HG02870 (cell line): Measurements from ENCODE around the gene KNCN.

ENCODE experiments used
- ATAC-seq: cut with Tn5 transposase; IDR thresholded peaks from one replicate; pipeline ENCODE4 v1.9.1; 2021; ENCODE audit warnings: mild to moderate bottlenecking, moderate library complexity; ENCODE audit not compliant: unreplicated experiment

KNCN gene

DNA sequence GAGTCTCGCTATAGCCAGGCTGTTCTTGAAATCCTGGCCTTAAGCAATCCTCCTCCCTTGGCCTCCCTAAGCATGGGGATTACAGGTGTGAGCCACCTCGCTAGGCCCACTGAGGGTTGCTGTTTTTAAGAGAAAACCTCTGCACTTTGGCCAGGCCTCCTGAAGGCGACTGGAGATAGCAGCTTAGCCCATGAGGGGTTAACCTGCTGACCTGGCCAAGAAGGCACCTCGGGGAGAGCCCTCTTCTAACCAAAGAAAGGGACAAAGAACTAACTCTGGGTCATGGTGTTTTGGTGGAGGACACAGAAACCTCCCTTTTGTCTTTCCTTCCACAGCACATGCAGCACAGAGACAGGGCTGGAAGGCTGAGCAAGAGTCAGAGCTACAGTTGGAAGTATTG lies 17.7 kb upstream of the KNCN start:
- ATAC-seq = no peak

DNA sequence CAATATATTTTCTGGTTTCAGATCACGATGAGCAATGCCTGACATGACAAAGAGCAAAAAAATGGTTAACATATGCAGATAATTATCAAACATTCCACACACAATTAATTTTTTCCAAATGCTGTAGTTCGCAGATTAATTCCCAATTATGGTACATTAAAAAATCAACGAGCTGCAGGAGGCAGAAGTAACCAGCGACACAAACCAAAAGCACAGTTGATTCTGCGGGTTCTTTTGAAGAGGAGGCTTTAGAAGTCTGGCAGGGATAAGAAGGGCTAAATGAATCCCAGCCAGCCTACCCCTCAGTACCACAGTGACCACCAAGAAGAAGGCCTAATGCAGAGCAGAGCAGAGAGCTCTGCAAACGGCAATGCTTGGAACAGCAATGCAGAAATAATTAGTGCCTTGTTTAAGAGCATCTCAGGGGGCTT lies 17.0 kb upstream of the KNCN start:
- no peak for ATAC-seq

DNA sequence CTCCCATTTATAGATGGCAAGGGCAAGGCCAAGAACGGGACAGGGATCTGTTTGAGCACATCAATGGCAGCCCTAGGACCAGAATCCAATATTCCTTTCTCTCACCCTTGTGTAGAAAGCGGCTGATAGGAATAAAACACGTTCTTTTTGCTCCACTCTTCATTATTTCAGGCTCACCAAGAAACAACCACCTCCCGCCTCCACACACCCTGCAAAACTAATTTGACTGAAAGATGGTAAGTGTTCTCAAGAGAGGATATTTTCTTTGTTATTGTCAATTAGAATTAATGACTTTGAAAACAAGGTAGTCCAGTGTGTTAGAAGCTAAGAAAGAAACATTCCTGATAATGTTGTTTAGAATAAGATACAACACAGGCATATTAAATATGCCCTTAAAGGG lies 11.9 kb upstream of the KNCN start:
- ATAC-seq = no peak

DNA sequence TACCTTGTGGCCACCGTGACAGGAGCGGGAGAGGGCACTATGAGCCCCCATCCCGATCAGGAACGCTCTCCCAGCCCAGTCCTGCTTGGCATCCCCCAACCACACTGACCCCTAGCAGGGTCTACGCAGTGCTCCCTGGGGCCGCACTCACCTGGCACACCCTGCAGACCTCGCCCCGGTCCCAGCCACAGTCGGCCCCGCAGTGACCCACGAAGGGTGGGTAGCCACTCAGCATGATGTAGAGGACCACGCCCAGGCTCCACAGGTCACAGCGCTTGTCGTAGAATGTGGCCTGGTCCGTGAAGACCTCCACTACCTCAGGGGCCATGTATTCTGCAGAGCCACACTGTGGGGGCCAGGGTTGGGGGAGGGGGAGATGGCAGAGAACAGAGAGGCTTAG lies 11.1 kb upstream of the KNCN start:
- ATAC-seq = no peak

DNA sequence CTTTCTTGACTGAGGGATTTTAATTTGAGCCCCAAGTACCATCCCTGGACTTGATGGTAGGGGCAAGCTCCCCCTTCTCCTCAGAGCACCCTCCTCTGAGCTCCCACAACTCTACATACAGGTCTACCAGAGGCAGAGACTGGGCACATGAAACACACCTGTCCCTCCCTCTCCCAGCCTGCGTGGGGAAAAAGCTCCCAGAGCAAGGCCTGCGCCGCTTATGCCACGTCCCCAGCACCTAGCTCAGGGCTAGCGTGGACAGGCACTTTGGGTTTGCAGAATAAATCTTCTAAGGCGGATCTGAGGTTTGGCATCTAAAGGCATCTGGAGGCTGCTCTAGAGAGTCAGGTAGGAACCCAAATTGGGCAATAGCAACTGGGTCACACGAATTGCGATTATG lies 7.5 kb upstream of the KNCN start:
- no peak for ATAC-seq

DNA sequence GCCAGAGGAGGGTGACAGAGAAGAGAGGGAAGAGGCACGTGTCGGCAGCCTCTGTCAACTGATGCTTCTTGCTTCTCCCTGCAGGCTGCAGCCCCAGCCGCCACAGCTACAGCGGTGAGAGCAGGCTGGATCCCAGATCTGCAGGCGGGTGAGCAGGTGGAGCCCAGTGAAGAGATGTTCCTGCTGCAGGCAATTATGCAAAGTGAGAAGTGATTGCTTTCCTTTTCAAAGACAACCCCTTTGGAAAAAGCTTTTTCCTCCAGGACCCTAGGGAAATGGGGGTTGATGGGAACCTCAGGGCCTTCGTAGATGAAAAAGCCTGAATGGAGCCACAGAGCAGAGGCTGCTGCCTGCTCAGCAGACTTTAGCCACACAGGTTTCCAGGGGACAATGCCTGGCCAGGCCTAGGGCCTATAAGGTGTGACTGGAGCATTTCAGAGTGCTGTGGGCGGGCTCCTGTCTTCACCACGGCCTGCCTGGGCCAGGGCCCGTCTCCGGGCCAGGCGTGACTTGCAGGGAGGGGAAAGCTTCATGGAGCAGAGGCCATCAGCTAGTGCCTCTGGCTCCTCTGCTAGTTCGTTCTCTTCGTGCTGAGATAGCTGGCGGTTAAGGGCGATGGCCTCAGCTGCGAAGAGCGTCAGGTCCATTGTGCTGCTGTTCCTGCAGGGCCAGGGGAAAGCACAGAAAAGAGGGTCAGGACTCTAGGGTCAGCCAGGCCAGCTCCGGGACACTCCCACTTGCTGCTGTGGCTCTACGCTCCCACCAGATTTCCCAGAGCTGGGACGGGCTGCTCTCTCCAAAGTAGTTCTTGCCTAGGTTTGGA lies 6.9 kb upstream of the KNCN start:
- no peak for ATAC-seq

DNA sequence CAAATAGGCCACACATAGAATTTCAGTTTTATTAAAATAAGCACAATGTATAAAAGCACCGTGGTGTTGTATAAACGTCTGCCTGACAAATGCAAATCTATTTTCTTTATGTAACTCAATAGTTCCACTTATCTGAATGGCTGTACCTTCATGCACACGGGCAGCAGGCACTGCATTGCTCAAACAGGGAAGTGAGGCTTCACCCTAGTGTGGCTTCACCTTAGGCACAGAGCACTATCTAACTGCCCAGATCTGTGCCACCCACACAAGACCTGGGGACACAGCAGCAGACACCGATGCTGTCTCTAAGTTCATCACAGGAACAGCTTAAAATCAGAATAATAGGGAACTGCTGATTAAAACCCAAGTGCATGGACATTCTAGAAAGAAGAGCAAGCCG lies 6.0 kb upstream of the KNCN start:
- ATAC-seq = no peak

DNA sequence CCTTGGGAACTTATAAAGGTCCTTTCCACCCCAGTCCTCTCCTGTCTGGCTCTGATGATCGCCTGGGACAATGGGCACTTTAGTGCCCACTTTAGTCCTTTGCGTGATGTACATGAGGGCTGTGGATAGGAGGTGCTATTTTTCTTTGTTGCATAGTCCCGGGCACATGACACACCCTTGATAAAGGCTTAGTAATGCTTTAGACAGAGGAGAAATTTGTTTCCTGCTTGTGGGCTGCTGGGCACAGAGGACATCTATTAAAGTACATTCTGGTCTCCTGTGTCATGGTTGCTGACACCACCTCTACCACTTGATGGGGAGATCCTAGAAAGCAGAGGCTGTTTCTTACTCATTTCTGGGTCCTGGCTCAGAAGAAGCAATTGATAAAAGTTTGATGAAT lies 5.4 kb upstream of the KNCN start:
- ATAC-seq = no peak

DNA sequence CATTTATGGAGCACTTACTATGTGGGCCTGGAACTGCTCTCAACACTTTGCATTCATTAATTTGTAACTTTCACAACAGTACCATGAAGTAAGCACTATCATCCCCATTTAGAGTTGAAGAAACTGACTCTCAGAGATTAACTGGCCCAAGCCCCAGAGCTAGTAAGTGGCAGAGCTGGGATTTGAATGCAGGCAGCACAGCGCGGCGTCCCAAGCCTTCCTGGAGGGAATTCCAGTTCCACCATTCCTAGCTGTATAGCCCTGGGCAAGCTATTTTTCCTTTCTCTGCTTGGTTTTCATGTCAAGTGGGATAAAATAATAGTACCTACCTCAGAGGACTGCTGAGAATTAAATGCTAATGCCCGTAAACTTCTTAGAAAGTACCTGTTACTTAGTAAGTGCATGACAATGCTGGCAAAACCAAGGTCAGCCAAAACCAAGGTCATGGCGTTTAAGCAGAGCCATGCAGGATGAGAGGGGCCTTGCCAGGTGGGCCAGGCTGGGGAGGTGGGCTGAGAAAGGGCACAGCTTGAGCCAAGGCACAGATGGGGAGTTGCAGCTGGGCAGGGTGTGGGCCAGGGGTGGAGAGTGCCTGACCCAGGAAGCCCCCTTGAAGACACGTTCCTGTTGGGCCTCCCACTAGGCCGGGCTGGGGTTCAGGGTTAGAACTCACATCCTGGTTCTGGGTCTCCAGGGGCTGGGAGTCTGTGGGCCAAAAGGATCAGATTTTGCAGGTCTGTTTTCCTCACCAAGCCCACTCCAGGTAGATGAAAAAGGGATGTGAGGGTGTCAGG lies 4.6 kb upstream of the KNCN start:
- ATAC-seq = no peak

DNA sequence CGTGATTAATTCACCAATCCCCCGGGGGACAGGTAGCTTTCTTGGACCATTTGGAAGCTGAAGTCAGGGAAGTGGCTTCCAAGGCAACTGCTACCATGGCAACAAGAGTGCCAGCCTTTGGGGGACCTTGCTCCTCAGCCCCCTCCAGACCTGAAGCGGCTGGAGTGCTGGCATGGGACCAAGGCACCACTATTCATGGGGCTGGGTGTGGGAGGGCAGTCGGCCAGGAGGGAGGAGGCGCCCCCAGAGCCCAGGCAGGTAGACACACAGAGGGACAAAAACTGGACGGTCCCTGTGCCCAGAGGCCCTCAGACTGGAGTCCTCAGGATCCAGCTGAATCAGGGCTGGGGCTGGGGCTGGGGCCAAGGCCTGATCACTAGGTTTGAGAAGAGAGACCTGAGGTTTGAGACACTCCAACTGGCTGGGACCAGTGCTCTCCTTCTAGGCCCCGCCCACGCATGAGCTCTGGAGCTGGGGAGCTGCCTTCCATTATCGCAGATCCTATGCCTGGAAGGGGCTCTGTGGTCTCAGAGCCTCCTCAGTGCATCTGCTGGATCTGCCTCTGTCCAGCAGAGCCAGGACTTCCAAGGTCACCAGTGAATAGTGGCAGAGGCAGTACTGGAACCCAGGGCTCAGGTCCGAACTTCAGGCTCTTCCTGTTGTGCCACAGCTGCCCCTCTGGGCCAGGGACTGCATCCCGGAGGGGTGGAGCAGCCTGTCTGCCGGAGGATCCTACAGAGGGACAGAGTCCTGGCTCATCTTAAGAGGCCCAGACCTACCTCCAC lies 3.3 kb upstream of the KNCN start:
- no peak for ATAC-seq

DNA sequence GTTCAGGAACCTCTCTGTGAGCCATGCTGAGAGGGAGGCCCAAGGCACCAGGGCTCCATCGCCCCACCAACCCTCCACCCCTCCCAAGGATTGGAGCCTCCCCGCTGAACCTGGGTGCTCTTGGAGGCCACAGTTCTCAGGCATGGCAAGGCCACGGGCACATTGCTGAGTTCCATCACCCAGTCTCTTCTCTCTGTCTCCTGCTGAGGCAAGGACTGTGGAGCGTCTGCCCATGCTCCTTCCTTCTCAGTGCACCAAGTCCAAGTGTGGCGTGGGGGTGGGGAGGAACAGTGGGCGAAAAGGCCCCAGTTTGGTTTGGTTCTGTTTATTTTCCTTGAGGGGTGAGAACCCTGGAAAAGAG lies 2.8 kb upstream of the KNCN start:
- ATAC-seq = no peak

DNA sequence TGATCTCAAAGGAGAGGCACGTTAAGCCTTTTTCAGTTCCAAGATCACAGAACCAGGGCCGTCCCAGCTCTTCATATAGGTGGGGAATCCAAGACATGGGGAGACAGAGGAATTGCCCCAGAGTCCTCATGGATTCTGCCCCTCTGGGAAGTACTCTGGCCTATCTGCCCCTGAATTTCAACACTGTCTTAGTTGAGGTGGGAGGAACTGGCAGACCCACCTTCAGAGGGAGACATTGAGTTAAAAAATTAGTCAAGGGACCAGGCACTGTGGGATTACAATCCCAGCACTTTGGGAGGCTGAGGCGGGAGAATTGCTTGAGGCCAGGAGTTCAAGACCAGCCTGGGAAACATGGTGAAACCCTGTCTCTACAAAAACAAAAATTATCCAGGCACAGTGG lies 2.1 kb upstream of the KNCN start:
- no peak for ATAC-seq

DNA sequence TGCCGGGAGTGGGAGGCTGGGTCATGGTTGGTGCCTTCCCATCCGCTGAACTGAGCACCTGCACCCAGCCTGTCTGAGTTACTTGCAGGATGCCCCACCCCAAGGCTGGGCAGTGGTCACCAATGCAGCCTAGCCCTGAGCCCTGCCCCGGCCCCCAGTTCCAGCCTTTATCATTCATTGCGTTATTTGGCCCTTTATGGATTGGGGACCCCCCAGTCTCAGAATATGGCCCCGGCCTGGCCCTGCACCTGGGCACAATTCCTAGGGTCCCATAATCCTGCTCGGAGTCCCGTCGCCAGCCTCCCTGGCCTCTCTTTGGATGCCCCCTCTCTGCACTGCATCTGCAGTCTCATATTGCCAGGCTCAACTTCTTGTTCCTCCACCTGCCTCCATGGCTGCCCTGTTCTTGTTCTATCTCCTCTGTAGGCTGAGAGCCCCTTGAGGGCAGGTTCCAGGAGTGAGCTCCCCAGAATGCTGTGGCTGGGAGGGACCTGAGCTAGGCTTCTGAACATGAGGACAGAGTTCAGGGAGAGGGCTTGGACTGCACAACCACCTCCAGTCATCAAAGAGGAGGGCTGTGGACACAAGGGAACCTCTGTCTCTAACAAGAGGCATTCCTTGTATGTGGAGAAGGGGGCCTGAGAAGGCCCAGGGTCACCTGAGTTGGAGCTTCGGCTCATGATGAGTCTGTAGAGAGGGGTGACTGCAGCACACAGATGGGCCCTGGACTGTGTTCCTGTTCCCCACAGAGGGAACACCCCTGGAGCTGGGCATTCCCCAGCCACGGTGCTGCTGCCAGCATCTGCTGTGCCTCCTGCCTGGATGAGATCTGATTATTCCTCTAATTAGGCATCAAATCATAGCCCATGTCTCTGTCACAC lies 1.1 kb upstream of the KNCN start:
- no peak for ATAC-seq

DNA sequence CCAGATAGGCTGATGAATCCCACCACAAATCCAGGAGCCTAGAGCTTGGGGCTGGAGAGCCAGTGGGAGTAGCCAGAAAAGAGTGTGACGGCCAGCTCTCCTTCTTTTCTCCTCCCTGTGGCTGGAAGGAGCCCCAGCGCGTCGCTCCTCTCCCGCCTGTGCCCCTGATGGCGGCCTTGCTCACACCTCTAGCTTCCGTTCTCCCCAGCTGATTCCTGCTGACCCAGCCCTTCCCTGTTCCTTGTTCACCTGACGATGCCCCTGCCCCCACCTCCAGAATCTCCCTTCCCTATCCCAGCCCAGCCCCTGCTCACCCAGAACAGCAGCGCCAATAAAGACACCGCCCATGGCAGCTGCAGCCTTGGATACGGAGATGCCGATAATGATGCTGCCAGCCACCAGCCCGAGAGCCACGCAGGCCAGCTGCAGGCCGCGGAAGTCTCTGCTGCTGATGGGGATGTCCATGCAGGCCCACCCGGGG lies 656 bp downstream of the KNCN start:
- ATAC-seq = no peak

DNA sequence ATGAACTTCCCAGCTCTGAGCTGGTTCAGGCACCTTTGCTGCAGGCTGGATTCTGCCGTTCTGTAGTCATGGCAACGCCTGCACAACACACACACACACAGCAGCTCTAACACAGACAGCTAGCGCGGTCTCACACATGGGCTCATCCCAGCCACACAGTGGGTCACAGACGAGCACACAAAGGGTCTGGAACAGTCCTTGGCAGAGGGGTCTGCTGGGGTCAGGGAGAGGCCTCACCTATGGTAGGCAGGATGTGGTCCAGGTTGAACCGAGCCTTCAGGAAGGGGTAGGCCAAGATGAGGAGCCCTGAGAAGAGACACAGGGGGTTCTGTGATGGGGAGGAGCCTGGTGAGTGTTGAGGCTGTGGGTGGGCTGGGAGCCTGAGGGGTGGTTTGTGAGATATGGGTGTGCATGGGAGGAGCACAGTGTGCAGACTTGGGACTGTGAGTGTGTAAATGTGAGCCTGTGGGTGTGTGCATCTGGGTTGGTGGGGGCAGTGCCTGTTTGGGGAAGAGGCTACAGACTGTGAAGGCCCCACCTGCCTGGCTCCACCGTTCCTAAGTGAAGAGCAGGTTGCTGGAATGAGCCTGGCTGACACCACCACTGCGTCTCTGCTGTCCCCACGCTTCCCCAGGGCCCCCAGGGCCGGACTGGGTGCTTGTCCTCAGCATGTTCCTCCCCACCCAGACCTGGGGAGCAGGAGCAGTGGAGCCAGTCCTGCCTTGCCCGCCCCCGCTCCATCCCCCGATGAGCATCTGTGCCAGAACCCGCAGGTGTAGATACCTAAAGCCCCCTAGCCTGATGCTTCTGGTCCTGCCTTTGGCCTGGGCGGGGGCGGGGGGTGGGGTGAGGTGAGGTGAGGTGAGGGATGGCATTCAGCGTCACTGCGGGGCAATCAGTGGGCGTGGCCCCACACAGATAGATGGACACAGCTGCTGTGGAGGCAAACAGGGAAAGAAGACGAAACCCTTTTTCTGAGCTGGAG lies 1.5 kb downstream of the KNCN start:
- no peak for ATAC-seq

DNA sequence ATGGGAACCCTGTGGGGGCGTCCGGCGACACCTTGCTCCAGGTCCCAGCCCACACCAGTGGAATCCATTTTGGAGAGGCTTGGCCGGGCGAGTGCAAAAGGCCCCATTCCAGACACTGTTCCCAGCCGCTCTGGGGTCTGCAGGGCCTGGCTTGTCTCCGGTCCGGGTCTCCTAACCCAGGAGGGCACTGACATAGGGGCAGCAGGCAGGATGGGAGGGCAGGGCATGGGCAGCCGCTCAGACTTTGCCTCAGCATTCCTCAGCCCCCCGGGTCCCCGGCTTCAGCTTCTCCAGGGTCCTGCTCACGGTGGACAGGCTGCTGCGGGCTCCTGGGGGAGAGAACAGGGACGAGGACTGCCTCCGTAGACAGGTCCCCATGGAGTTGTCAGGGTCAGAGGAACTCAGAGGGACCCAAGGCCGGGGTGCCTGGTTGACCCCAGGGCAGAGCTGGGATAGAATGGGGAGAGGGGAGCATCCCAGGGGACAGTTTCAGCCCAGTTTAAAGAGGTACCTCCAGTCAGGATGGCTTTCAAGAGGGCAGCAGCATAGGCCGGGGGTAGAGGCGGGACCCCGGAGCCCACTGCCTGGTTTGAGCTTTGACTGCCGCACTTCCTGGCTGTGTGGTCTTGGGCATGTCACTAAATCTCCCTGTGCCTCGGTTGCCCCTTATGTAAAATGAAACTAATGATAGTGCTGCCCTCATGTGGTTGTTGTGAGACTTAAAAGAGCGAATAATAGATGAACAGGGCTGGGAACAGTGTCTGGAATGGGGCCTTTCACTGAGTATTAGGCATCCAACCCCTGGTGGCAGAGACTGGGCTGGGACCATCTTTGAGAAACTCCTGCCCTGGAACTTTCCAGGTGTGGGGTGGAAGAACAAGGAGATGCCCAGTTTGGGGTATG lies 3.7 kb downstream of the KNCN start:
- no peak for ATAC-seq

DNA sequence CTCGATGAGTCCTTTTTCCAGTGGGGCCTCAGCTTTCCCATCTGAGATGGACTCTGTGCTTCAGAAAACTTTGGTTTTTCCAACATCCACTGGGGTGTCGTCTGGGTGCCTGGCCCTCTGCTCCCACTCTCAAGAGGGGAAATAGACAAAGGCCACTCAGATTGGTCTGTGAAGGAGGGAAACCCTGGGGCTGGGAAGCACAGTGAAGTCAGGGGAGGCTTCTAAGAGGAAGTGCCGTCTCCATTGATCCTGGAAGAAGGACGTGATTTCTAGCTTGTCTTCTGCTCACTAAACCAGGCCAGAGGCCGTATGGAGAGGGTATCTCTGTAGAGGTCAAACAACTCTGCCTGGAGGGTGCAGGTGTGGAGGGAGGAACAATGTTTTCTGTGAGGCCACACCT lies 5.2 kb downstream of the KNCN start:
- ATAC-seq = no peak

DNA sequence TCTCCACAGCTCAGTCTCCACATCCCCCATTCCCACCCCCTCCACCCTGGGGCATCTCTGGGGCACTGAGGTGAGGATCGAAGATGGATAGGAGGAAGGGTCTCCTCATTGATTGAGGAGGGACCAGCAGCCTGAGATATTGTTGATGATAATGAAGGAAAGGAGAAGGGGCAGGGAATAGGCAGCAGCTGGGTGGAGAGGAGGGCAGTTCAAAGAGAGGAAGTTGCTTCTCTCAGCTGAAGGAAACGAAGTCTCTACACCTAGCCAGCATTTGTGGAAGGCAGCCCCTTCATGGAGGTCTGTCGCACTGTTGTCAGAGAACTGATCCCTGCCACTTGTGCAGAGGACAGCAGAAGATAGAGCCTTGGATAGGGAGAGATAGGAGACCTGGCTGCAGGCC lies 5.7 kb downstream of the KNCN start:
- no peak for ATAC-seq
